Kidney capillary endothelial cell (primary cell): Measurements from ENCODE around the gene EVC.
A peak's percentile ranks its signal among the peaks of the same experiment; 100 is the strongest.
"Not testable (repeated sequence)": the region's sequence is repeated elsewhere in the genome, so short reads cannot be mapped to it uniquely, and the experiment has no call there.

Experiments used
- DNase-seq: peaks from one replicate; pipeline ENCODE4 v3.0.0-alpha.2; 2018; ENCODE audit warnings: low spot score

The EVC gene

DNA sequence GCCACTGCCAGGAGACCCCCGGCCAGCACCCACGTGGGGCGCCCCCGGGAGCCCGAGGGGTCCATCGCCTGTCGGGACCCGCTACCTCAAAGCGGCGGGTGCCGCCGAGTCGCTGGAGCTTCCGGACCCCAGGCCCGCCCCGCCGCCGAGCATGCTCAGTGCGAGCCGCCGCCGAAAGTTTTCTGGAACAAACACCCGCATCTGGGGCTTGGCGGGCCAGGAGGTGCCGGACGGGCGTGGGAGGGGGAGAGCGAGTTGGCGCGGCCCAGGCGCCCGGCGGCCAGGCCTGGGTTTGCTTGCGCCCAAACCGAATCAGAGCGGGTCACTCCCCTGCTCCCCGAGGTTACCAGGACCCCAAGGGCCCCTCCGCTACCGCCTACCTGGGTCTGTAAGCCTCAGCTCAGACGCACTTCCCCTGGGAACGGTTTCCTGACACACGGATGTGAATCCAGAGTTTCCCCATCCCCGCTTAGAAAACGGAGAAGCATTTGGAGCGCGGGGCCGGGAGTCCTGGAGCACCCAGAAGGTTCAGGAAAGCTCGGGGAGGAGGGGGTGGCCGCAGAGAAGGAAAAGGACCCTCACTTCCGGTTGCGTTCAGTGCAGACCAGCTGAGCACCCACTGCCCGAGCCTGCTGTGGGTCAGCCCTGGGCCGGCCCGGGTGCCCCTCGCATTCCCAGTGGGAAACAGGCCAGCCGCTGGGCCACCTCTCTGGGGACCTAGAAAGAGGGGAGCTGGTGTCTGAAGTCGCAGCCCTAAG lies 2.4 kb upstream of the EVC start, which contains the start of gene EVC2:
TSS of gene EVC2 (minus strand) at position 111 of the 758 bp plus-strand sequence. CDS start at position 65, 46 bp downstream.
- DNase-seq = peak; percentile 30

DNA sequence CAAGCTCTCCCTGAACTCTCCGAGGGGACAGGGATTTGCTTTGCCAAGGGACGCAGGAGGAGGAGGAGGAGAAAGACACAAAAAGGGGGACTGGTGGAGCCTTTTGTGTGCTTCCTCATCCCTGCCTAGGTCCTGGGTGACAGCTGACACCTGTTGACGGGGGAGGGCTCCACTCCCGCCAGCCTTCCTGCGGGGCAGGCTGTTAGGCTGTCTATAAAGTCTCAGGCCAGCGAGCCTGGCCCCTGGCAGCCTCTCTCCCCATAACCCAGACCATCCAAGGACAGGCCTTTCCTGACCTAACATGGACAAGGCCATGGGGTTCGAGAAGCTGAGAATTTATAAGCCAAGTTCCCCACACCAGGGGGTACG lies 1.8 kb upstream of the EVC start:
- no peak for DNase-seq

DNA sequence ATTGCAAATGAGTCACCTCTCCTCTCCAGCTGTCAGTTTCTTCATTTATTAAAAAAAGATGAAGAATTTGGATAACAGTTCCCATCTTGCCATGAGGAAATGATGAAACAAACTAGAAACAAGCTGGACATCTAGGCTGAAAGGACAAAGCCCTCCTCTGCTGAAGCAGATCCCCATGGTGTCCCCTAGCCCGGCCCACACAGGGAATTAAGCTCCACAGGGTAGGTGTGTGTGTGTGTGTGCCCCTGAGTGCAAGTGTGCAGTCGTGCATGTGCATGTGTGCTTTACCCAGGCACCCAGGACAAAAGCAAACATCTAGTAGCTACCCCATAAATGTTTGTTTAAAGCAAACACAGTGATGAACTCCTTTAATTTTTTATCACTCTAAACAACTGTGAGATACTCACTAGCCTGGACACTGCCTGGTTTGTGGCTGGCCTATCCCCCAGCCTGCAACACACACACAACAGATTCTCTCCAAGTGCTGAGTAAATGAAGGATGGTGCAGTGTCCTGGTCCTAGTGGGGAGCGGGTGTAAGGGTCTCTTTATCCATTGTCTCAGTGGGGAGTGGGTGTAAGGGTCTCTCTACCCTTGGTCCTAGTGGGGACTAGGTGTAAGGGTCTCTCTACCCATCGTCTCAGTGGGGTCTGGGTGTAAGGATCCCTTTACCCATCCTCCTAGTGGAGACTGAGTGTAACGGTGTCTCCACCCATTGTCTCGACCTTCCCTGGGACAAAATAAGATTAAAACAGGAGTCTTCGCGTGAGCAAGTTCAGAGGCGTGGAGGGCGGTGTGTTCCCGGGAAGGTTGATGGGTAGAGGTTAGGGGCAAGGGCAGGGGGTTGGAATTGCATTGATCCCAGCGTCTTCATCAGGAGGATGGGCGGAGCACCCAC lies 688 bp upstream of the EVC start:
- peak; percentile 47 for DNase-seq

DNA sequence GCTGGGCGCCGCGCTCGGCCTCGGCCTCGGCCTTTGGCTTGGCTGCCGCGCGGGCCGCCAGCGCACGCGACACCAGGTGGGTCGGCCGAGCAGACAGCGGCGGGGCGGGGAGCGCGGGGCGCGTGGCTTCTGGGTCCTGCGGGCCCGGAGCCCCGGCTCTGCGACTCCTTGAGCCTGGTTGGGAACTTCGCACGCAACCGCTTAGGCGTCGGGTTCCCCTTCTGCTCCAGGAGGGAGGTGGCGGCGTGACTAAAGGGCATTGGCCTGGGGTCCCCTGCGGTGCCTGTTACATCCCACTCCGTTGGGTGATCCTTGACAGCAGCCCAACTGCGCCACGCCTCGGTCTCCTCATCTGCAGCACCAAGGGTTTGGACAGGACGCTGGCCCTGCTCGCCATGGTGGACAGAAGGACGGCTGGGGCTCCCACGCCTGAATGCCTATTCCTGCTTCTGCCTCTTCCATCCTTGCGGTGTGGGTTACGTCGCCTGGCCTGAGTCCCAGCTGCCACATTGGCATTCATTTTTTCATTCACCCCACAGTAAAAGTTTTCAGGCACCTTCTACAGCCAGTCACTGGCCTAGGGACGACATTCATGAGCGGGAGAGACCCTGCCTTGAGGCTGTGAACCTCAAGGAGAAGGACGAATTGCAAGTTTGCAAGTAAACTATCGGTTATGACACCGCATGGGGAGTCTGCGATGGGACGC lies 631 bp downstream of the EVC start:
- DNase-seq = no peak

DNA sequence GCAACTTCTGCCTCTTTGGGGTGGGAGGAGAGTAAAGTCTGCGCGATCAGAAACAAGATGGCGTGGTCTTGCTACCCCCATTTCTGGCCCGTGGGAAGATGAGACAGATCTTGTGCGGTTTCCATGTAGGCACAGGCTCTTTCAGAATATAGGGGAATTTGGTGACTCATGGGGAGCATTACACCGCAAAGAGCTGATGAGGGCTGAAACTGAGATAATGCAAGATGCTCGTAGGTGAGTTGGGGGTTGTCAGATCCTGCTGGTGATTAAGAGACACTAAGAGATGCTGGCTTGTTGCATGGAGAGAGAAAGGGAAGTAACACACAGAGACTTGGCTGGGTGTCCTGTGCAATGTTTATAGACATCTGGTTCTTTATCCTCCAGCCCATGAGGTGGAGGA lies 1.5 kb downstream of the EVC start:
- no peak for DNase-seq

DNA sequence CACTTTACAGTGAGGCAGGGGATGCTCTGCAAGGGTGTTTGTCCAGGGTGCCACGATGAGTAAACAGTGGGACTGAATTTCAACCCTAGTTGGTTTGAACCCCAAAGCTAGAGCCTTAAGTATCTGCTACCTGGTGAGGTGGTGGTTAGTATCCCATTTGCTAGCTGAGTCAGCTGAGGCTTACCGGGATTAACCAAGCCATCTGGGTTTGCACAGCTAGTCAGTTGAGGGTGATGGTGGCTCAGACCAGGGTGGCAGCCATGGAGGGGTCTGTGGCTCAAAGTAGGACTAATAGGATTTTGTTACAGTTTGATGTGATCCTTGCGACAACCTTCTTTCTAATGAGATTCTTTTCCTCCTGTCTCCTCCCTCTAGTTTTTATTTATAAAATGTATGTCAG lies 1.9 kb downstream of the EVC start:
- DNase-seq = no peak

DNA sequence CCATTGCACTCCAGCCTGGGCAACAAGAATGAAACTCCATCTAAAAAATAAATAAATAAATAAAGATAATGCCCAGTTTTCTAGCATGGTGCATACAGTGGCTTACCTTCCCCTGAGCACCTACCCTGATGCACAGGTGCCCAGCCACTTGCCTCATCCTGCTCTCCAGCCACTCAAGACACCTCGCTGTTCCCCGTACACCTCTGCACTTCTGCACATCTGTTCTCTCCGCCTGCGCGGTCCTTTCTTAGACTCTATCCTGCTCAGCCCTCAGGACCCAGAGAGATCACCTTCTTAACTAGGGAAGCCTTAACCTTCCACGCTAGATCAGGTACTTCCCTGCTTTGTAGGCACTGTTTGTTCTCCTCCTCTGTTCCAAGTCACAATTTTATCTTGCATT lies 2.9 kb downstream of the EVC start:
- DNase-seq = no peak

DNA sequence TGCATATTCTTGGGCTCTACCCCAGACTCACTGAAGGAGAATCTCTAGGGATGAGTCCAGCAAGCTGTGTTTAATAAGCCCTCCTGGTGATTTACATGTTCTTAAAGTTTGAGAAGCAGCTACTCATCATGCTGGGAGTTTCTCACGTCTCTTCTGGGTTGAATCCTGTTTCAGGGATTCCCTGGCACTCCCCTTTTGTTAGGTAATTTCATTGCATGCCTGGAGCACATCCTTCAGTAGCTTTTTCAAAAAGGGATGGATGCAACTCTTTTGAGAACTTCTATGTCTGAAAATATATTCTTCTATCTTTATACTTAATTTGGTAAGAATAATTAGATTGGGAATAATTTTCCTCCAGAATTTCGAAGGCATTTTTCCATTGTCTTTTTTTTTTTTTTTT lies 4.4 kb downstream of the EVC start:
- no peak for DNase-seq

DNA sequence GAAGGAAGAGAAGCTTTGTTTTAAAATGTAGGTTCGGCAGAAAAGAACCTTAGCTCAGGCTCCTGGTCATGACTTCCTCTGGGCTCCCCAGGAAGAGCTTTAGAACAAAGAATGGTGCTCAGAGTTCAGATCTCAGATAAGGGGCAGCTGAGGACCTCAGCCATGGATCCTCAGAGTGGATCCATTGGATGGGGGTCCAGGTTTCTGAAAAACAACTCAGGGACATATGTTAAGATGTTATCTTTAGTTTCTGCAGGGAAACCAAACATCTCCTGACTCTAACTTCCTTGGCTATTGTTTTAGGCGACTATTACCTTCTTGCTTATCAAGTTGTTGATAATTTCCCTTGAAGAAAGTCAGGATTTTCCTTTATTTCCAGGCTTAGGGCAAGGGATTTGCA lies 5.4 kb downstream of the EVC start:
- no peak for DNase-seq

DNA sequence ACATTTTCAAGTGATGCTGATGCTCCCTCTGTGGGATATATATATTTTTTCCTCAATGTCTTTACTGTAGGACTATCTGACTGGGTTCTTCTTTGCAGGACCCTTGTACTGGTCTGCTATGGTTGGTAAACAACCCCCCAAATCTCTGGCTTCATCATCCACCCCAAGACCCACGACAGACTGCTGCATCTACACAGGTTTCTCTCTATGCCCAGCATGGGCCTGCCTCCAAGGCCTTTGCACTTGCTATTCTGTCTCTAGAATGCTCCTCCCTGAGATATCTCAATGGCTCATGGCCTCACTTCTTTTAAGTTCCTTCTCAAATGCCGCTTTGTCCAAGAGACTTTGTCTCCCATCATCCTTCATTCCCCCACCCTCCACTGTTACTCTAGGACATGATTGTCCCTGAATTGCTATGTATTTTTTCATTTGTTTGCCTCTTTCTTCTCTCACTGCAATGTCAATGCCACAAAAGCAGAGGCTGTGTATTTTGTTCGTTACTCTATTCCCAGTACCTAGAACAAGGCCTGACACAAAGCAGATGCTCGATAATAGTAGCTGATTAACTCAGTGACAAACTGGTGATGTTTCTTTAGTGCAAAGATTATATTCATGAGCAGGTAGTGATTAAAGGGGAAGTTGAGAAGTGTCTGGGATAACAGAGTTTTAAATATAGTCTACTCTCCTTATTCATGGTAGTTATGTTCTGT lies 6.6 kb downstream of the EVC start:
- no peak for DNase-seq

DNA sequence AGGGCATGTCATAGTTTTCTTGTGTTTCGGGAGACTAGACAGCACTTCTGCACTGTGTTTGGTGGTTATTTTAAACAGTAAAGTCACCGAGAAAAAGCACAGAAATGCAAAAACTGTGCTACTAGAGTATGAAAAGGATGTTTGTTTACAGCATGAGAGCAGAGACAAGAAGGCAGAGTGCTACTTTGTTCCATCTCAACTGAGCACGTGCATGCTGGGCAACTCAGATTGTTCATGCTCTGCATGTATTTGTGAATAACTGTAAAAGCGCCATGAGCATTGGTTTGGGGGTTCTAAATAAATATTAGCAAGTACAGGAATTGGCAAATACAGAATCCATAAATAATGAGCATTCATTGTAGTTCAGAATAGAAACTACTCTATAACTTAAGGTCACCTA lies 7.4 kb downstream of the EVC start:
- no peak for DNase-seq

DNA sequence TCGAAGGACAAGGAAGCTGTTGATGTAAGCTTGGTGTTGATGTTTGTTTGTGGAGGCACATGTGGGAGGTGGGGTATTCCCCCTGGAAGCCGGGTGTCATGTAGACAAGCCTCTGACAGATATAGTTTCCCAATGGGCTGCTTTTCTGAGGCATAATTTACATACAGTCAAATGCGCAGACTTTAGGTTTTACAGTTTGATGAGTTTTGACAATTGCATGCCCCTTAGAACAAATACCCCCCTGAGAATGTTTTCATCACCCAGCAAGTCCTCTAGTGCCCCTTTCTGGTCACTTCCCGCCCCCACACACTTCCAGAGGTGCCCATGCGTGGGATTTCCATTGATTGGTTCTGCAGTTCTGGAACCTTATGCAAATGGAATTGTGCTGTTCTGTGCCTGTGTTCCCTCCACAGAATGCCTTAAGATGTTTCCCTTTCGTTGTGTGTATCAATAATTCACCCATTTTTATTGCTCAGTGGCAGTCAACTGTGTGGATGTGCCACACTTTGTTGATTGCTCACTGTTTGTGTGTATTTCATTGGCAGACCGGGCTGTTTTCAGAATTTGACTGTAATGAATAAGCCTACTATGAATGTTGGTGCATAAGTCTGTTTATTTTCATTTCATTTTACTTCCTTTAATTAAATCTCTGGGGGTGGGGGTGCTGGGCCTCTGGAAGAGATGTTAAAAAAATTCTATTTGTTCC lies 8.5 kb downstream of the EVC start:
- no peak for DNase-seq

DNA sequence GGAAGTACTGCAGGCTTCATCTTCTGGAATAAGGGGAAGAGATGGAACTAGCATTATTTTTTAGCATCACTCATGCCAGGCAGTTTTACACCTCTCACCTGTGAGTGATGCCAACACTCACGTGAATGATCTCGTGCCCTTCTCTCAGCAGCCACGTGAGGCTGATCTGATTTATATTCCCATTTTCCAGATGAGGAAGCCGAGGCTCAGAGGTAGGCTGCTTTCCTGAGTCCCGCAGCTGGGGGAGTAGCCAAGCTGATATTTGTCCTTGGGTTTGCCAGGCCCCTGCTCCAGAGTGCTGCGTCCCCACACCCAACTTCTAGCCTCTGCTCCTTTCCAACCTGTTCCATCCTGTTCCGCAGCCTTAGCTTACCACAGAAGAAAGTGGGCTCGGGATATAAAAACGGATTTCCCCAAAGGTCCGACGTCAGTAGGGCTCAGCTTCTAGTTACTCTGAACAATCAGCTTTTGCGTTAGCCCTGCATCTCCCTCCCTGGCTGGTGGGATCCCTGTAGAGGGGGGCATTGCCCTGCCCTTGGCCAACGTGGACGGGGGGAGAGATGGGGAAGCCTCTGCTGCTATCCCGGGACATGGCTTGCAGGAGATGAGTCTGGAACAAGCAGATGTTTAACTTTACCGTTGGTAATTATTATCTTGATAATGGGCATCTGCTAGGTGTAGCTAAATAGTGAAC lies 9.3 kb downstream of the EVC start:
- DNase-seq = no peak

DNA sequence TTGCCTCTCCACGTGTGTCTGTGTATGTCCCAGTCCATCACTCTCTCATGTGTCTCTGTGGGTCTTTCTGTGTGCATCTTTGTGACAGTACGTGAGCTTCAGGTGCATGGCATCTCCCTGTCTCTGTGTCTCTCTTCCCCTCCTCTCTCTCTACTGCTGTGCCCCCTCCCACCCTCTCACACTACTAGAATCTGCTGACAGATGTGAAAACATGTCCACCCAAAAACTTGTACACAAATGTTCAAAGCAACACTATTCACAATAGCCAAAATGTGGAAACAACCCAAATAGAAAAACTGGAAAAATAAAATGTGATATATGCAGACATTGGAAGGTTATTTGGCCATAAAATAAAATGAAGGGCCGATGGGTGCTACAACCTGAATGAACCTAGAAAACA lies 10.0 kb downstream of the EVC start:
- DNase-seq = no peak

DNA sequence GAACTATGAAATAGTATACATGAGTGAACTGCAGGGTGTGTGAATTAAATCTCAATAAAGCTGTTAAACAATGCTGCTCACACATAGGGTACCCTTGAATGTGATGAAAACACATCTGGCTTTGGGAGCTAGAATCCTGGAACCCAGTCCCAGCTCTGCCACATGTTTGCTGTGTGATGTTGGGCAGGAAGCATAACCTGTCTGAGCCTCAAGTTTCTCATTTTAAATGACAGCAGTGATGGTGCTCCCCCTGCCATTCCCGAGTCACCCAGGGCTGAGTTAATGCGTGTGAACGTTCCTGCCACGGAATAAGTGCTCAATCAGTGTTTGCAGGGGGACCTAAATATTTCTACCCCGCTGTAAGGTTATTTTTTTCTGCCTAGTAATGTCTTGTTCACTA lies 10.9 kb downstream of the EVC start:
- DNase-seq = no peak

DNA sequence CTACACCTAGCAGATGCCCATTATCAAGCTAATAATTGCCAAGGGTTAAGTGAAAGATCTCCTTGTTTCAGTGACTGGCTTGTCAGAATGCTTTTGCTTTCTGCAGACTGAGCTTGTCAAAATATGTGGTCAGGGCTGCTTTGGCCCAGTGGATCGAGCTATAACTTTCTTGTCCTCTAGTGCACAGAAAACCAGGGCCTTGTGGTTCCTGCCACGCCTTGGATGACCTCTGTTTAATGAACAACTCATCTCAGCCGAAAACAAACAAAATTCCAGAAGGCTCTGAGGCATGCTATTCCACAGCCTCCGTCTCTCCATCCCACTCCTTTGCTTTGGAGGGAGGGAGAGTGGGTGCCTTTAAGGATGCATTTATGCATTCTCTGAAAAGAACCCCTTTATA lies 11.3 kb downstream of the EVC start:
- no peak for DNase-seq

DNA sequence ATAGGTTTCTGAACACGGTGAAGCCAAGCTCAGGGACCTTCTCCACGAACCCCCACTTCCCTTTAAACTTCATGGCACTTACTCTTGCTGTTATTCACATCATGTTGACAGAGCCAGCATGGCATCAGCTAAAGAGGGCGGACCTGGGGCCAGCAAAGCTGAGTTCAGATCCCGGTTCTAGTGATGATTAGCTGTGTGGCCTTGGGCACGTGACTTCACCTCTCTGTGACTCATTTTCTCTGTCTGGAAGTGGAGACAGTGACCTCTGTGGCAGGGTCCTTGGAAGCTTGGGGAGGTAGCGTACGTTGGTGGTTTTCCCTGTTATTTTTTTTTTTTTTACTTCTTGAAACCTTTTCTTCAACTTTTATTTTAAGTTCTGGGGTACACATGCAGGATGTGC lies 13.4 kb downstream of the EVC start:
- no peak for DNase-seq

DNA sequence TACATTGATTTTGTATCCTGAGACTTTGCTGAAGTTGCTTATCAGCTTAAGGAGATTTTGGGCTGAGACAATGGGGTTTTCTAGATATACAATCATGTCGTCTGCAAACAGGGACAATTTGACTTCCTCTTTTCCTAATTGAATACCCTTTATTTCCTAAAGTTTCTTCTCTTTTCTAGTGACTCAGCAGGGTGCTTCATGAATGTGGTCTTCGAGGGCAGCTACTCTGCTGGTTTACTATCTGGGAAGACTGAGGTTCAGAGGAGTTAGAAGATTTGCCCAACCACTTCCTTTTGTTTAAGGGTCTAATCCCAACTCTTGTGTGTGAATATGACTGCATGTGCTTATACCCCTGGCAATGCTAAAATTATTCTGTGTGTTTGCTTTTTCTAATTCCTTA lies 17.4 kb downstream of the EVC start:
- not testable (repeated sequence) for DNase-seq

DNA sequence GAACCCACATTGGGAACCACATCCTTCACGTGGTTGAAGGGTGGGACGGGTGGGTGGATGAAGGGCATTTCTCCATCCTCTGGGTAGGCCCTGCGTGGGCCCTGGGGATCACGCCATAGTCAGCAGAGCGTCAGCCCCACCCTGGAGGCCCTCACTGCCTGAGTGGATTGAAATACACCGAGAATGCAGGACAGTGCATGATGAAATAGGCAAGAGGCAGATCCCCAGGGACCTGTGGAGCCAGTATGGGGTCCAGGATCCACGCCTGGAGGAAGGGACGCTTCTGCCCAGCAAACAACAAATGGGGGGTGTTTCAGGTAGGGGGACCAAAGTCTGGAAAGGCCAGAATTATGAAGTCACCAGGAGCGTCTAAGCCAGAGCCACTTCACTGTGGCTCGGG lies 19.4 kb downstream of the EVC start:
- DNase-seq = no peak

DNA sequence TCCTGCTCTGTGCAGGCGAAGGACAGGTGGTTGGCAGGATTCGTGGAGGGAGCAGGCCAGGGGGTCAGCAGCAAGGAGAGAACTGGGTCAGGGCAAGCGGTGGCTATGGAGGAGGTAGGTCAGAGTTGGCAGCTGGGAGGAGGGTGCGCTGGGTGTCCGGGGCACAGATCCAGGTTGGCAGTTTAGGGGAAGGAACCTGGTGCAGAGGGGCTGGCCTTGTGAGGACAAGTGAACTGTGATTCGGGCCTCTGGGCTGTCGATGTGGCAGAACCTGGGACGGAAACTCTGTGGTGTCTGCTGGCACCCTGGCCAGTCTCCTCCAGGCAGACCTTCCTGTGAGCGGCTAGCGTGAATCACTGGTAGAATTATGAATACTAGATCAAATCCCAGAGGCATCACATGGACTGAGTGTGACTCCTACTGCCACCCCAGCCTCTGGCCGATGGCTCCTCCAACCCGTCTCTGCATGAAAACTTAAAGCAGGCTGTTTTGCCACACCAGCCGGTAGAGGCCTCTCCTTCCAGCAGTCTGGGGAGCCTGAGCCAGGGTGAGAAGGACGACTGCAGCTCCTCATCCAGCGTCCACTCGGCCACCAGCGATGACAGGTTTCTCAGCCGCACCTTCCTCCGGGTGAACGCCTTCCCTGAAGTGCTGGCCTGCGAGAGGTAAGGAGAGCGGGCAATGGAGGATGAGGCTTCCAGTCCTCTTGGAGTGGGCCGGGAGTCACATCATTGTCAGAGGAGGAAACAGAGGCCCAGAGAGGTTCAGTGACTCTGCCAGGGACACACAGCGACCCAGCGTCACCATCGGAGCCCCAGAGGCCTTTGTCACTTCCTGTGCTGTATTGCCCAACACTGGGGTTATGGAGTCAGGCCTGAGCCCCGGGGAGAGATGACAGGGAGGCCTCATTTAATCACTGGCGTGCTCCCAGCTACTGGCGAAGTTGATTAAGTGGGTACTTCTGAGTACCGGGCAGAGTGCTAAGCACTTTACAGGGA lies 20.3 kb downstream of the EVC start:
- no peak for DNase-seq
